Hematopoietic multipotent progenitor cell treated with erythropoietin and hydrocortisone succinate and interleukin-3 and kit ligand, for 6 days (in vitro differentiated cells): ENCODE results near the gene NR1D2.
"Not testable (repeated sequence)": the region's sequence is repeated elsewhere in the genome, so short reads cannot be mapped to it uniquely, and the experiment has no call there.

Experiments used
- DNase-seq: peaks from one replicate; pipeline ENCODE4 v3.0.0-alpha.2; 2015

The NR1D2 gene

DNA sequence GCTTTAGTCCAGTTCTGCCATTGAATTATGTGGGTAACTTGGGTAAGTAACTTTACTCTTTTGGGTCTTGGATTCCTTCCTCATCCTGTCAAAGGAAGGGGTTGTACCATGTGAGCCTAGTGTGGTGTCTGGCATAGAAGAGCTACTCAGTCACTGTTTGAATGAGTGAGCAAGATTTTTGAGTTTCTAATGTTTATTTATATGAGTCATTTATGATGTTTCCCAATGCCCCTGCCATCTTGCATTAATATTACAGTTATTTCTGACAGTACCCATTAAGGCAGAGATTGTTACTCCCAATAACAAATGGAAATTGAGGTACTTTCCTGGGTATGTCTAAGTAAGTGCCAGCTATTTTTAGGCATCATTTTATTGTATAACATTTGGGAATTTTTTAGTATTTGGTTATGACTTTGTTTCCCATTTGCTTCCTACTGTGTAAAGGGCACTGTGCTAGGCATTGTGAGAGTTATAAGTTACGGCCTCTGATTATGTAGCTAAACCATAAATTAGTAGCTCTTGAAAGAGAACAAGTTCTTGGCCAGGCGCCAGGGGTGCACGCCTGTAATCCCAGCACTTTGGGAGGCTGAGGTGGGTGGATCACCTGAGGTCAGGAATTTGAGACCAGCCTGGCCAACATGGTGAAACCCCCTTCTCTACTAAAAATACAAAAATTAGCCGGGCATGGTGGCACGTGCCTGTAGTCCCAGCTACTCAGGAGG lies 23.5 kb downstream of the NR1D2 start:
- DNase-seq = no peak

DNA sequence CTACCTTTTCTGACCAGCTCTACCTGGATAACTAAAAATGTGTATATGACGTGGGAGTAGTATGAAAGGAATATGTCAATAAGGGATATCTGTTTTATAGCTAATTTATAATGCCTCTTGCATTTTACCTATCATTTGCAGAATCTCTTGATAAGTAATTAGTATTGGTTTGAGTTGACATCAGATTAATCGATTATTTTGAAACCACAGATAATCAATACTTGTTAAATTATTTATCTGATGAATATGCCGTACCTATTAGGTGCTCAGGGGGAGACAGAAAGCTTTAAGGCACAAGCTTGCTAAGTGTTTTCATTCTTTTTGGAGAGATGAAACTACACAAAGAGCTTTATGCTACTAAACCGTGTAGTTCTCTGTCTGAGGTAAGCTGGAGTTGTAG lies 24.3 kb downstream of the NR1D2 start:
- DNase-seq = no peak

DNA sequence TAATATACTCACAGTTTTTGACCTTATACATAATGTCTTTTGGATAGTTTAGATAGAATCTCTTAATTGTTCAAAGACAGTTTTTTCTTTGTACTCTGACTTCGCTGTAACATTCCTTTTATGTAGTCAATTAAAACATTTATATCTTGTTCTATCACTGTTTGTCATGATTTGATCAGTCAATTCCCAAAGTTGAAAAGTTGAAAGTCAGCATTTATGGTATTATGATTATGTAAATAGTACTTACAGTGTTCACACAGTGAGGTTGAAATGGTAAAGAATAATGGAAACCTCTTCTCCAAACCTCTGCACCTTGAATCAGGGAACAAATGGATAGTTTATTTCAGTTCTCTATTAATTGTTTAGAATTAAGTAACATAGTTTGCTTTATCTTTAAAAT lies 26.6 kb downstream of the NR1D2 start:
- DNase-seq = no peak

DNA sequence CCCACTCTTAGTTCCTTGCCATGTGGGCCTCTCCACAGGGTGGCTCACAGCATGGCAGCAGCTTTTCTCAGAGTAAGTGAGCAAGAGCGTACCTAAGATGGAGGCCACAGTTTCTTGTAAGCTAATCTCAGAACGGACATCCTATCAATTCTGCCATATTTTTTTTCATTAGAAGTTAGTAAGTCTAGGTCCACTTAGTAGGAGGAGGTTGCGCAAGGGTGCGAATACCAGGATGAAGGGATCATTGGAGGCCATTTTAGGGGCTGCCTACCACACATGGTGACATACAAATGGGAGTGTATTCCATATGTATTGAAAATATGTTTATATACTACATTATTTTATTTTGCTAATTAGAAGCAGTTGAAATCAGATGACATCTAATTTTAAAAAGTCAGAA lies 31.5 kb downstream of the NR1D2 start:
- no peak for DNase-seq

DNA sequence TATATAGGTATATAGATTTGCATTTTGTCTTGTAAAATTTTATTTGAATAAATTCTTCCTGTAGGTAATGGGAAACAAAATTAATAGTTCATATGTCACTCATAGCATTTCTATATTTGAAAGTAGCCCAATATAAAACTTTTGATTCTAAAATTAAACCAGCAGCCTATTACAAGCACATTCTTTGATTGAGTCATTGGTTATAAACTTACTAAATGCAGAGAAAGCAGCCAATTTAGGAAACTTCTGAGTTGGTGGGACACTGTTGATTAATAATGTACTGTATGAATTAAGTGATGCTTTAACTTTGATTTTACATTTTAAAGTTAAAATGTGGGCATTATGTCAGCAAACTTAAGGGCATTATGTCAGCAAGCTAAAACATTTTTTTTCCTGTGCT lies 34.5 kb downstream of the NR1D2 start:
- no peak for DNase-seq

DNA sequence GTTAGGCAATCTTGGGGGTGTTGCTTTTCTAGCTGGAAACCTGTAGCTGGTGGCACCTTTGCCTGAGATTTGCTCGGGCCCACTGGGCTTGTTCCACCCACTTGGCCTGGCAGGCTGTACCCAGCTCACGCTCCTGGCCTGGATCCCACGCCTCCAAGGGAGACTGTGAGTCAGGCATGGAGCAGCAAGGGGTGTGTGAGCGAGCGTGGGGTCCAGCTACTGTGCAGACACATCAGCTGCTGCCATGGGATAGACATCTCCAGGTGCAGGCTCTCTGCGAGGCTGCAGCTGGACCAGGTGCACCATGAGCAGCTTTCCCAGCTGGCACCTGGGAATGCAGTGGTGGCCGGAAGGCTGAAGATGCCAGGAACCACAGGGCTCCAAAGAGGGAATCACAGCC lies 36.0 kb downstream of the NR1D2 start:
- DNase-seq = no peak

DNA sequence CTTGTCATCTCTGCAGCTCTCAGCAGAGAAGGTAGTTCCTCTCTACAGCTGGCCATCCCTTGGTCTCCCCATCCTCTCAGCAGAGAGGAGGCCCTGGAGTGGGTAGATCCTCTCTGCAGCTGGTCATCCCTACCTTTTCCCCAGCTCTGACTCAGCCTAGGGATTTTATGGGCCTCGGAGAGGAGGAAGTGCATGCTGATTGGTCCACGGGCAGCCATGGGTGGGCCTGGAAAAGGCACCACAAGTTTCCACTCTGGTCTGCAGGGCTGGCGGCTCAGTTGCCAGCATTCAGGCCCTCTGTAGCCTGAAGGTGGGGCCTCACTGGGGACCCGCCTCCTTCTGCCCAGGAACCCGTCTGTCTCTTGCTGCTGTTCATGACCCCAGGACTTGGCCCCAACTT lies 36.9 kb downstream of the NR1D2 start:
- no peak for DNase-seq

DNA sequence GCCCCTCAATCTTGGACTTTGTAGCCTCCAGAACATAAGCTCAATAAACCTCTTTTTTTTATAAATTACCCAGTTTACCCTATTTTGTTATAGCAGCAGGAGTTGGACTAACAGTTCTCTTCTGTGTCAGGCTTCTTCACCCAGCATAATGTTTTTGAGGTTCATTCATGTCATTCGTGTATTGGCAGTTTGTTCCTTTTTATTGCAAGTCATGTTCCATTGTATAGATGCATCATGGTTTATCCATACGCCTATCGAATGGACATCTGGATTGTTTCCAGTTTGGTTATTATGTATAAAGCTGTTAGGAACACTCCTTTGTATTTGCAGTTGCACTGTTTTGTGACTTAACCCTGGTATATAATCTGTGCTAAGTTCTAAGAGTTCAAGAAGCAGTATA lies 39.8 kb downstream of the NR1D2 start:
- DNase-seq = no peak

DNA sequence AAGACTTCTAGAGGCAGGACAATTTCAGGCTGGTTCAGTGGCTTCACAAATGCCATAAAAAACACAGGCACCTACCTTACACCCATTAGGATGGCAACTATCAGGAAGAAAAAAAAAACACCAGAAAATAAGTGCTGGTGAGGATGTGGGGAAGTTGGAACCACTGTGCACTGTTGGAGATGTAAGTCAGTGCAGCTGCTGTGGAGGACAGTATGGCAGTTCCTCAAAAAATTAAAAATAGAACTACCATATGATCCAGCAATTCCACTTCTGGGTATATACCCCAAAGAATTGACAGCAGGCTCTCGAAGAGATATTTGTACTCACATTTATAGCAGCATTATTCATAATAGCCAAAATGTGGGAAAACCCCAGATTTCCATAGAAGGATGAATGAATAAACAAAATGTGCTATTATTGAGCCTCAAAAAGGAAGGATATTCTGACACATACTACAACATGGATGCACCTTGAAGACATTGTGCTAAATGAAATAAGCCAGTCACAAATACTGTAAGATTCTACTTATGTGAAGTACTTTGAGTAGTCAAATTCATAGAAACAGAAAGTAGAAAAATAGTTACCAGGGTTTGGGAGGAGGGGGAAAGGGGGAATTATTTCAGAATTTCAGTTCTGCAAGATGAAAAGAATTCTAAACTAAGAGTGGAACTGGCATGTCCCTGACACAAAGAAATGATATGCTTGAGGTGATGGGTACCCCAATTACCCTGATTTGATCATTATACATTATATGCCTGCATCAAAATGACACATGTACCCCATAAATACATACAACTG lies 40.9 kb downstream of the NR1D2 start:
- no peak for DNase-seq

DNA sequence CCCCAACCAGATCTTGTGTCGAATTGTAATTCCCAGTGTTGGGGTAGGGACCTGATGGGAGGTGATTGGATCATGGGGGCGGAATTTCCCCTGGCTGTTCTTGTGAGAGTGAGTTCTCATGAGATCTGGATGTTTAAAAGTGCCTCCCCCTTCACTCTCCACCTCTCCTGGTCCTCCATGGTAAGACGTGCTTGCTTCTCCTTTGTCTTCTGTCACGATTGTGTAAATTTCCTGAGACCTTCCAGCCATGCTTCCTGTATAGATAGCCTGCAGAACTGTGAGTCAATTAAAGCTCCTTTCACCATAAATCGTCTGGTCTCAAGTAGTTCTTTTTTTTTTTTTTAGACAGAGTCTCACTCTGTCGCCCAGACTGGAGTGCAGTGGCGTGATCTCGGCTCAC lies 42.3 kb downstream of the NR1D2 start:
- DNase-seq = peak; percentile 37

DNA sequence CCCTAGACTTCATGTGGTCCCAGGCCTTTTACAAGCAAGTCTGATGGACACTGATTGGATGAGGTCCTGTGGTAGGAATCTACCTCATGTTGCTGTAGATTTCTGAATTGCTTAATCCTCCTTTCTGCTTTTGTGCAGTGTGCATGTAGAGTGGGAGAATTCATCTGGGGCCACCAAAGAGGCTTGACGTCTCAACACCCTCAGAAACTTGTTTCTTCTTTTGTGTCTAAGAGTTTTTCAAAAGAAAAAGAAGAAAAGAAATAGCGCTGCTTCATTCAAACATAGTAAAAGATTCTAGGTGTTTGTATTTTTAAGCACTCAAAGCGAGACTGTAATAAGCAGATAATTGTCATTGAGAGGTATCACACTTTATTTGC lies 46.2 kb downstream of the NR1D2 start:
- DNase-seq = no peak

DNA sequence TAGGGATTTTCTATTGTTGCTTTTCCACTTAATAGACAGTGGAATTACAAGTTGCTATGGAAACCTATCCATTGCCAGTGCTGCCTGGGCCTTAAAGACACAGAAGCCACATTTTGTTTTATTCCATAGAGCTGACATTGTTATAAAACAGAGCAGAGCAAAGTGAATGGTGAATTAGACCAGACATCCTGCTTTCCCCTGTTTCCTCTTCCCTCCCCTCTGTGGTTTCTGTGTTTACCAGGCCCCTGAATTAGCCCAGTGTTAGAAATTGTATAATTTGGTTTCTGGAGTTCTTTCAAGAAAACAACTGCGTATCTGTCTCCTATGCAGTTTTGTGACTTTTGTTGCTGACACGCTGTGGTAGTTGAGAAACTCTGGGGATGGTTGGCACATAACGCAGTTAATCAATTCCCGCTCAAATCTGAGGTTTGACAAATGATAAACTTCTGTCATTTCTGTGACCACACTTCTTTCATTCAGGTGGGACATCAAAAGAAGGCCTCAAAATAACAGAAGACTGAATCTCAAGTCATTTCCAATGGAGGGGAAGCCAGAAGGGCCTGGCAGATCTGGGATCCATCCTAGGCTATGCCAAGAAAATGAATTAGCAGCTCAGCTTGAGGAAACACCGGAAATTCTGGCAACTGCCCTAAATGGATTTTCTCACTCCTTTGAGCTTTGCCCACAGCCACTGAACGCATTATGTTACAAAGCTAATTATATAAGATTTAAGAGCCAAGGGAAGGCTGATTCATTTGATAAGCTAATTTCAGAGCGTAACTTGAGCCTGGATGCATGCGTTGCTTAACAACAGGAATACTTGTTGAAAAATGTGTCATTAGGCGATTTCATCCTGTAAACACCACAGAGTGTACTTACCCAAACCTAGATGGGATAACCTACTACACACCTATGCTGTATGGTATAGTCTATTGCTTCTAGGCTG lies 46.9 kb downstream of the NR1D2 start:
- peak; percentile 19 for DNase-seq

DNA sequence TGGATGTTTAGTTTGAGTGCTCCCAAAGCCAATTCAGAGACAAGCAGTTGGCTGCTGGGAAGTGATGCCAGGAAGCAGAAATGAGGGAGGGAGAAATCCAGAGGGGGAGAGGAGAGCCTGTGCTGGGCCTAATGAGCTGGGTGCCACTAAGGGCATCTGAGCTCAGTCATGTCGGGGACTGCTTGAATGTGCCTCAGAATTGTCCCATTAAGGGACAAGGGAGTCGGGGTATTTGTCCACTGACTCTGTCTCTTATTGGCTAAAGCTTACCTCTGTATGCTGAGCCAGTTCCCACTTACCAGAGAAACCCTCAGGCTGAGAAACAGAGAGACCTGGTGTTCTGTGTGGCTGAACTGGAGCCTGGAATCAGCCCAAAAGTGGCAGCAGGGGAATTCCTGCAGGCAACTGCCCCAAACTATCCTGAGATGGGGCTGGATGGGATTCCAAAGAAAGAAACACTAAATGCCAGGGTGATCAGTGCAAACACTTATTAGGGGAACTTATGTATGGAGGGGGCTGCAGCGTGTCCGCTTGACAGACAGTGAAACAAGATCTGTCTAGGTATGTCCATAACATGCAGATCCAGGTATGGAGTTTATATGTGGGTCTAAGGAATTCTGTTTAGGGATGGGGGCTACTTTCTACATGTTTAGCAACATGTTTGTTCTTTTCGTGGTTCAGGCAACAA lies 48.6 kb downstream of the NR1D2 start:
- DNase-seq = no peak

DNA sequence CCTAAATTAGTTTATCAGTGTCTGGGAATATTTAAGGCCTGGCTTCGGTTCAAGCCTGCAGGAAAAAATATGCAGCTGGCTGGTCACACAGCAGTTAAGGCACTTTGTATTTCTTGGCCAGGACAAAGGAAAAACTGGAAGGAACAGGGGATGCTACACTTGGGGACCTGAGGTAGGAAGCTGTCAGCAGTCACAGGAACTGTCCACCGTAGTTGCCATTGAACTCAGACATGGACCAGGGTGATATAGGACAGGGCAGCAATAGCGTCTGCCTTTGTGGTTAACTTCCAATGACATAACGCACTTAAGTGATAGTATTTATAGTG lies 49.1 kb downstream of the NR1D2 start:
- DNase-seq = peak; percentile 15

DNA sequence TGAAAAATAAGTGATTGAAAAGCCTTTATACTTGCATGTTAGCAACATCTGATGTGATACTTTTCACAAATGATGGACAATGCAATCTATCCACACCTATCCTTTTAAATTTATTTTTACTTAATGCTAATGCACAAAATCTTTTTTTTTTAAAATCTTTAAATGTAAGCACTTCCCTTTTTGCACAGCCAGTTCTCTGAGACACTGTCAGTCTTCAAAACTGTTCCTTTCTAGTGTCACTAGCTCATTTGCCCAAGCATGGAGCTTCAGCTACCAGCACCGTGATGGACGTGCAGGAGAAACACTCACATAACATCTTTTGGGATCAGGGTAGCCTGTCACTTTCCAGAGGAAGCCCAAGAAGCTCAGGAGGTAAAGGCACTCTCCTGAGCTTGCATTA lies 50.1 kb downstream of the NR1D2 start:
- no peak for DNase-seq

DNA sequence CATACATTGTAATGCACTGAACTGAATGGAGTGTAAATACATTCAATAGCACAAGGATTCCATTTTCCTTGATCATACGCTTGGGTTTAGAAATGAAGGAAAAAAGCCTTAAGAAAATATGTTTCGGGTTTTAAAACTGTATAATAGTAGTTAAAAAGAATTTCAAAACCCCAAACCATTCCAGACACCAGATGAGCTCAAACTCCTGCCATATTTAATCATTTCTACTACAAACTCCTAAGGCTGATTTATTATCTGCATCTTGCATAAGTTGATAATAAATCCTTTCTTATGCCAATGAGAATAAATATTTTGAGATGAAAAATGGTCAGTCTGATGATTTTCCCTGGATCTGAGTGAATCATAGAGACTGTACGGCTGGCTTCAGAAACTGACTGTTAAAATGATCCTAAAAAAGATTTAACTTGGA lies 51.0 kb downstream of the NR1D2 start:
- DNase-seq = no peak

DNA sequence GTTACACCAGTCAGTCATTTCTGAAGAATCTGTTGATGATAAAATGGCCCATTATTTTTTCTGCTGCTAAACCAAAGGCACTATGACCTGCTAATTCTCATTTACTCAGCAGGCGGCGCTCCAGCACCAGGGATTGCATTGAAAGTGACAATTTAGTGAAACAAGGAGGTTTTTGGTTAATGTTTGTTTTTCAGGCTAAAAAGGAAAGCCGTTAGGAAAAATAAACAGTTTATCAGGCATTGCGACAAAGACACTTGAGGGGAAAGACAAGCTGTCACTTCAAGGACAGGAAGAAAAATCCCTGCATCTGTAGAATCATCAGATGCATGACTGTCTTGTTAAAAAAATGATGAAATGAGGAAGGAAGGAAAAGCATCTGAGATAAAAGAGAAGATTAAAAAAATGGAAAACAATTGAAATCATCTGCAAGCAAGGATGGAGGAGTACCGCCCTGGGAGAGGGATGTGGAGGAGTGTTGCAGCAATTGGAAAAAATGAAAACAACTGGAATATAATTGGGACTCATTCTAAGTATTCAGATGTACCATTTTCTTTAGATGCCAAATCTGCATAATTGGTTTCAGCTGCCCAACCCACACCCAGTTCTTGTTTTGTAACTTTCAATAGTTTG lies 54.0 kb downstream of the NR1D2 start:
- DNase-seq = peak; percentile 81

DNA sequence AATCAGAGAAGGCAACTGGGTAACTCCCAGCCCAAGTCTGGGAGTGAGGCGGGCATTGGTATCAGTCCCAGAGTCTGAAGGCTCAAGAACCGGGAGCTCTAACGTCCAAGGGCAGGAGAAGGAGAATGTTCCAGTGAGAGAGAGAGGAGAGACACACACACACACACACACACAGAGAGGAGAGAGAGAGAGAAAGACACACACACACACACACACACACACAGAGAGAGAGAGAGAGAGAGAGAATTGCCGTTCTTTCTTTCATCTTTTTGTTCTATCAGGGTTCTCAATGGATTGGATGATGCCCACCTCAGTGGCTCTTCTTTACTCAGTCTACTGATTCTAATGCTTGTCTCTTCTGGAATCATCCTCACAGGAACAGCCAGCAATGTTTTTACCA lies 57.0 kb downstream of the NR1D2 start:
- DNase-seq = no peak

DNA sequence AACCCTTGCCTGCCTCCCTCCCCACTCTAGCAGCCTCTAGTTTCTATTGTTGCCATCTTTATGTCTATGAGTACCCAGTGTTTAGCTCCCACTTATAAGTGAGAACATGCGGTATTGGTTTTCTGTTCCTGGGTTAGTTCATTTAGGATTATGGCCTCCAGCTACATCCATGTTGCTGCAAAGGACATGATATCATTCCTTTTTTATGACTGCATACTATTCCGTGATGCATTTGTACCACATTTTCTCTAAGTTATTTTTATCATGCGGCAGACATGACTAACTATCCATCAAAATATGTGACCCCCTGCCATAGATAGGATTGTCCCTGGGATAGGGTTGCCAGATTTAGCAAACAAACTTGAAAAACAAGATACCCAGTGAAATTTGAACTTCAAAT lies 58.4 kb downstream of the NR1D2 start:
- DNase-seq = no peak

DNA sequence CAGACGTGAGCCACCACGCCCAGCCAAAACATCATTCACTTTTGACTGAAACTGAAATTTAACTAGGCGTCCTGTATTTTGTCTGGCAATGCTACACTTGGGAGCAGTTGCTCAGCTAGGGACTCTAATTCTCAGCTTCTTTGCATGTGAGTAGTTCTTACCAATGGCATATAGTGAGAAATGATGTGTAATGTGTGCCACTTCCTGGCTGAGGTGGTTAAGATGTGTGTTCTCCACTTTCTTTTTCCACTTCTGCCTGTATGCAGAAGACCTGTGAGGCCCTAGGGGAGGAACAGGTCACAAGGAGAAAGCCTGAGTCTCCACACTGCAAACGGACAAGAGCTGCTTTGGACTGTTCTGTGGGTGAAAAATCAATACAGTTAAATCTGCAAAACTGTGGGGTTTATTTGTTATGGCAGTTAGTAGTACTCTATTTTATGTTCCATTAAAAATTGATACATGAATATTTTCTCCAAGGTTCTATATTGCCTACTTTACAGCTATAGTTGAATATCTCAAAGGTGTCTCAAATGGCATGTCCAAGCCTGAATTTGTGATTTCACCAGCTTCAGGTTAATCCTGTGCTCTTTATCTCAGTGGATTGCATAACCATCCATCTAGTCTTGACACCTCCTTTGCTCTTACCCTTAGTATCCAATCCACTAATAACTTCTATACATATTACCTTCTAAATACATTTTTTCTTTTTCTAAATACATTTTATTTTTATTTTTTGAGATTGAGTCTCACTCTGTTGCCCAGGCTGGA lies 59.3 kb downstream of the NR1D2 start:
- DNase-seq = no peak

DNA sequence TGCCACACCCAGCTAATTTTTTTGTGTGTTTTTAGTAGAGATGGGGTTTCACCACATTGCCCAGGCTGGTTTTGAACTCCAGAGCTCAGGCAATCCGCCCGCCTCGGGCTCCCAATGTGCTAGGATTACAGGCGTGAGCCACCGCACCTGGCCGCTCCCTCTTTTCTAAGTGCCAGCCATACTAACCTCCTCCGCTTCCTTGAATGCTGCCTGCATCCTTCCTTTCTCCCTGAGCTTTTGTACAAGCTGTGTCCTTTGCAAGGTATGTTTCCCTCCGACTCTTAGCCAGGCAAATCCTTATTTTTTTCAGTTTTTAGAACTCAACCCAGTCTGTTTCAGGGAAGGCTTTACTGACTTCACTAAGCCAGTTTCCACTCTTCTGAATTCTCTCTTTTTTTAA lies 60.6 kb downstream of the NR1D2 start:
- DNase-seq = no peak

DNA sequence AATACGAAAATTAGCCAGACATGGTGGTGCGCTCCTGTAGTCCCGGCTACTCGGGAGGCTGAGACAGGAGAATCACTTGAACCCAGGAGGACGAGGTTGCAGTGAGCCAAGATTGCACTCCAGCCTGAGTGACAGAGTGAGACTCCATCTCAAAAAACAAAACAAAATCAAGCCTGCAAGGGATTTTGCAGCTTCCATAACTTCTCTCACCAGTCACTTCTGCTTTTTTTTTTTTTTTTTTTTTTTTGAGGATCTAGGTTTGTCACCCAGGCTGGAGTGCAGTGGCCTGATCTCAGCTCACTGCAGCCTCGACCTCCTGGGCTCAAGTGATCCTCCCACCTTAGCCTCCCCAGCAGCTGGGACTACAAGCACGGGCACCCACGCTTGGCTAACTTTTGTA lies 65.7 kb downstream of the NR1D2 start:
- not testable (repeated sequence) for DNase-seq
